Kidney (tissue), 14 donors: ENCODE measurements around the gene RBBP6. TPM values are rescaled to one million over a fixed set of nuclear protein-coding genes. Genes with fewer than 3 reads are reported as not detected.
A peak's percentile ranks its signal among the peaks of the same experiment; 100 is the strongest.

Experiments used
- DNase-seq, 5 donors: peaks; one replicate each; pipeline ENCODE4 v3.0.0-alpha.2; 2013 to 2020
- FAIRE-seq: peaks from 2 replicates; lab custom pipeline; 2012; peaks lifted over from hg19 to GRCh38; lab: Jason Lieb, UNC
- H3K27ac ChIP-seq, 2 donors: one replicate each; pipeline ENCODE4 v1.7.0; 2013; ENCODE audit warnings: low read depth in 2 of 2, low read length in 2 of 2, inconsistent platforms in 1 of 2
- H3K27me3 ChIP-seq: one replicate; pipeline ENCODE4 v1.7.1; 2013; ENCODE audit warnings: low read length, inconsistent platforms; ENCODE audit not compliant: control insufficient read depth, insufficient read depth
- H3K36me3 ChIP-seq, 3 donors: one replicate each; pipeline versions ENCODE4 v1.7.0 to v1.7.1; 2013; ENCODE audit warnings: low read length in 3 of 3, control low read depth in 1 of 3, inconsistent platforms in 1 of 3; ENCODE audit not compliant: insufficient read depth in 3 of 3, control insufficient read depth in 2 of 3
- H3K4me1 ChIP-seq, 3 donors: one replicate each; pipeline versions ENCODE4 v1.7.0 to v1.7.1; 2013; ENCODE audit warnings: low read length in 3 of 3, inconsistent platforms in 1 of 3, low read depth in 1 of 3; ENCODE audit not compliant: control insufficient read depth in 2 of 3, insufficient read depth in 2 of 3
- H3K4me3 ChIP-seq, 3 donors: one replicate each; pipeline versions ENCODE4 v1.7.0 to v1.8.1; 2013; ENCODE audit warnings: low read length in 3 of 3, control low read depth in 1 of 3, inconsistent platforms in 1 of 3
- H3K9ac ChIP-seq, 3 donors: one replicate each; pipeline versions ENCODE4 v1.7.0 to v1.7.1; 2013; ENCODE audit warnings: low read length in 3 of 3, control low read depth in 1 of 3, inconsistent platforms in 1 of 3
- H3K9me3 ChIP-seq, 3 donors: one replicate each; pipeline versions ENCODE4 v1.7.0 to v1.7.1; 2013; ENCODE audit warnings: low read length in 3 of 3, control low read depth in 1 of 3, inconsistent platforms in 1 of 3; ENCODE audit not compliant: control insufficient read depth in 2 of 3, insufficient read depth in 1 of 3
- intact Hi-C: fragments of 100-400 bp; cut with DNase I; formaldehyde crosslinking; loops from one replicate; pipeline ENCODE4 v1.11.1; 2022
- polyA plus RNA-seq: library from polyadenylated mRNA; stranded (reverse); fragments of 350-450 nt; fragmentation: Illumina TruSeq; extraction: RNeasy Lipid Tissue Mini Kit (QIAGEN cat#74804); gene quantifications from one replicate; pipeline ENCODE4 v1.2.3, GENCODE V29; 2014; ENCODE audit warnings: low read depth, low replicate concordance; ENCODE audit not compliant: insufficient read depth
- total RNA-seq: library from RNA; stranded (reverse); fragmentation: NEBNext Ultra II Directional; extraction: Animal tissue kit (Norgen Biotek cat#: 25700); gene quantifications from one replicate; pipeline ENCODE4 v1.2.1, GENCODE V29; 2021
- TF ChIP-seq, protein P1 (sequence below): IDR thresholded peaks from 3 replicates; pipeline ENCODE4 v1.5.1; 2012; ENCODE audit warnings: mild to moderate bottlenecking, moderate library complexity, borderline replicate concordance; ENCODE audit not compliant: insufficient read depth; ENCODE audit errors: extremely low read depth
- donor health status: control.
- donor health status: control.
- donor health status: control.
- donor health status: control.
- donor health status: control.
- donor health status: DM: yes; HTN: yes; CAD: no.
- donor health status: Normal renal cell carcinoma (clear cell type).

RBBP6 gene
- total and polyA plus RNA-seq, 2 donors from 2014 or later, result 22.8 to 51.3 TPM

DNA sequence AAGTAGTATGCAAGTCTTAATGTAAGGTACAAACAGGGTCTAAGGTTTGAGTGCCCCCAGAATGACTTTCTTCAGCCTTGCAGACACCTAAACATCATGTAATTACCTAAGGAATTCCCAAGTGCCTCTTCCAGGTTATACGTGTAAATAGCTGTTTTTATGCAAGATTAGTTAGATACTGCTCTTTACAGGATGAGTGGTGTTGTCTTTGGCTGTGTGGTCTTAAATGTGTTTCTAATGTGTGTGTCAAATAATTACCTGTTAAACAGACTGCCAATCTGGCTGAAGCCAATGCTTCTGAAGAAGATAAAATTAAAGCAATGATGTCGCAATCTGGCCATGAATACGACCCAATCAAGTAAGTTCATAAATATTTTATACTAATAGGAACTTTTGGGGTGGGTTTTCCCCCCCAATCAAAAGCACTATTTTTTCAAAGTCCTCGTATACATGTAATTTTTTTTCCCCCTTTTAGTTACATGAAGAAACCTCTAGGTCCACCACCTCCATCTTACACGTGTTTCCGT is 16.0 kb downstream of the RBBP6 start:
- TF ChIP-seq, protein P1, sequence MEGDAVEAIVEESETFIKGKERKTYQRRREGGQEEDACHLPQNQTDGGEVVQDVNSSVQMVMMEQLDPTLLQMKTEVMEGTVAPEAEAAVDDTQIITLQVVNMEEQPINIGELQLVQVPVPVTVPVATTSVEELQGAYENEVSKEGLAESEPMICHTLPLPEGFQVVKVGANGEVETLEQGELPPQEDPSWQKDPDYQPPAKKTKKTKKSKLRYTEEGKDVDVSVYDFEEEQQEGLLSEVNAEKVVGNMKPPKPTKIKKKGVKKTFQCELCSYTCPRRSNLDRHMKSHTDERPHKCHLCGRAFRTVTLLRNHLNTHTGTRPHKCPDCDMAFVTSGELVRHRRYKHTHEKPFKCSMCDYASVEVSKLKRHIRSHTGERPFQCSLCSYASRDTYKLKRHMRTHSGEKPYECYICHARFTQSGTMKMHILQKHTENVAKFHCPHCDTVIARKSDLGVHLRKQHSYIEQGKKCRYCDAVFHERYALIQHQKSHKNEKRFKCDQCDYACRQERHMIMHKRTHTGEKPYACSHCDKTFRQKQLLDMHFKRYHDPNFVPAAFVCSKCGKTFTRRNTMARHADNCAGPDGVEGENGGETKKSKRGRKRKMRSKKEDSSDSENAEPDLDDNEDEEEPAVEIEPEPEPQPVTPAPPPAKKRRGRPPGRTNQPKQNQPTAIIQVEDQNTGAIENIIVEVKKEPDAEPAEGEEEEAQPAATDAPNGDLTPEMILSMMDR, result no peak
- Histone ChIP-seq H3K27me3 (no peaks in the 10 kb centered on the region), H3K9me3 (no peaks in the 10 kb centered on the region), H3K9ac (no peak overlapping the region), H3K4me1 (peaks cover 0 to 2% (median 0%) of the 10 kb centered on the region in 3 donors), H3K27ac (no peak overlapping the region), H3K4me3 (no peak overlapping the region), H3K36me3 (peaks cover 5 to 24% (median 15%) of the 10 kb centered on the region in 3 donors)
- DNase-seq (no peak), FAIRE-seq (no peak)
- intact Hi-C loops, result no loop called here

DNA sequence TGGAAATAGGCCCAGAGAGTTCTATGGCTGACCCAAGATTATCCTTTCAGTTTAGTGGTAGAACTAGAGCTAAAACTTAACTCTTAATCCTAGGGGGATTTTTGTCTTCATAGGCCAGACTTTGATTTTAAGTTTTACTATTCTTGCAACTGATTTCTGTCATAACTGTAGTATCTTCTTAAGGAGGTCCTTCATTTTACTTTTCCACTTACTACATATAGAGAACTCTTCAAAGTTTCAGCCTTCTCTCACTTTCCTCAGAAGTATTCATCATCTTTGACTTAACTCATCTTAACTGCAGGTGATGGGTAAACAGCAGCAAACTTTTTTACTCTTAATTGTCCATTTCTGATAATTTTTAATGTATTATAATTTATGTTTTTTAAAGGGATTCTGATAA is 23.4 kb downstream of the RBBP6 start:
- H3K4me3 ChIP-seq, result no peak overlapping the region
- H3K27me3 ChIP-seq, result no peaks in the 10 kb centered on the region
- TF ChIP-seq, protein P1, result no peak
- no peaks in the 10 kb centered on the region for H3K9me3 ChIP-seq
- H3K27ac ChIP-seq, result no peak overlapping the region
- DNase-seq, result no peak
- no peak for FAIRE-seq
- peaks cover 14 to 78% (median 40%) of the 10 kb centered on the region in 3 donors for H3K36me3 ChIP-seq
- H3K9ac ChIP-seq, result no peak overlapping the region
- H3K4me1 ChIP-seq, result no peaks in the 10 kb centered on the region
- intact Hi-C loops, result no loop called here

DNA sequence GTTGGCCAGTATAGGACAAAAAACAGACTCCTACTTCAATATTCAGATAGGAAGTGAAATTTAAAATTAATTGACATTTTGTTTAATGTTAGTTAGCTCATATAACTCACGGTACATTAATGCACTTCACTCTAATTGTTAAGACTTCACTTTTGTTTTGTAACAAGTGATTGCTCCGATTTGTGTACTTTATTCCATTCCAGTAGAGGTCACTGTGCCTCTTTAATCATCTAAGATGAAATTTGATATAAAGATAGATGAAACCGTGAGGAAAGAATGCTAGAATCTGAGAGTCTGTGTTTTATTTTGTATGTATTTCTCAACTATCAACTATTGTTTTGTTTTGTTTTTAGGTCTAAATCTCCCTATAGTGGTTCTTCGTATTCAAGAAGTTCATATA is 29.0 kb downstream of the RBBP6 start:
- Histone ChIP-seq H3K36me3 (peaks cover 27 to 76% (median 55%) of the 10 kb centered on the region in 3 donors), H3K4me3 (no peak overlapping the region), H3K27me3 (no peaks in the 10 kb centered on the region), H3K9ac (no peak overlapping the region), H3K4me1 (no peaks in the 10 kb centered on the region), H3K9me3 (no peaks in the 10 kb centered on the region), H3K27ac (no peak overlapping the region)
- FAIRE-seq, result no peak
- TF ChIP-seq, protein P1, result peak; percentile 17
- DNase-seq, result peak in 1 of 5 donors; percentile 18
- intact Hi-C loops, result no loop called here

DNA sequence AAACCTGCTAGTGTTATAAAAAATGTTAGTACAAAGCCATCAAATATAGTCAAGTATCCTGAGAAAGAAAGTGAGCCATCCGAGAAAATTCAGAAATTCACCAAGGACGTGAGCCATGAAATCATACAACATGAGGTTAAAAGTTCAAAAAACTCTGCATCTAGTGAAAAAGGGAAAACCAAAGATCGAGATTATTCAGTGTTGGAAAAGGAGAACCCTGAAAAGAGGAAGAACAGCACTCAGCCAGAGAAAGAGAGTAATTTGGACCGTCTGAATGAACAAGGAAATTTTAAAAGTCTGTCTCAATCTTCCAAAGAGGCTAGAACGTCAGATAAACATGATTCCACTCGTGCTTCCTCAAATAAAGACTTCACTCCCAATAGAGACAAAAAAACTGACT is 31.7 kb downstream of the RBBP6 start:
- H3K4me1 ChIP-seq, result no peaks in the 10 kb centered on the region
- peaks cover 25 to 51% (median 40%) of the 10 kb centered on the region in 3 donors for H3K36me3 ChIP-seq
- H3K4me3 ChIP-seq, result no peak overlapping the region
- TF ChIP-seq, protein P1, result no peak
- H3K9me3 ChIP-seq, result no peaks in the 10 kb centered on the region
- intact Hi-C loops, result no loop called here
- no peaks in the 10 kb centered on the region for H3K27me3 ChIP-seq
- no peak for FAIRE-seq
- no peak for DNase-seq
- no peak overlapping the region for H3K9ac ChIP-seq
- H3K27ac ChIP-seq, result no peak overlapping the region
